Choroid plexus epithelial cell (primary cell): ENCODE data around the gene INTS11.

Source experiments
- DNase-seq: peaks from one replicate; pipeline ENCODE4 v3.0.0-alpha.2; 2010; ENCODE audit warnings: low read depth
- H3K4me3 ChIP-seq: 2 replicates; pipeline ENCODE4 v1.5.1; 2011; ENCODE audit warnings: low read depth, mild to moderate bottlenecking, control low read depth, low read length, moderate library complexity
- CTCF ChIP-seq: conservative IDR thresholded peaks from 2 replicates; pipeline ENCODE4 v1.5.1; 2011; ENCODE audit warnings: low read depth, mild to moderate bottlenecking, control low read depth, inconsistent platforms, low read length, moderate library complexity

INTS11 gene

GRCh38 chr1:1294250-1294890 lies 30.1 kb downstream of the INTS11 start:
- no peak for TF ChIP-seq CTCF
- DNase-seq: no peak
- H3K4me3 ChIP-seq: no peak overlapping the region

- no peak overlapping the region for H3K4me3 ChIP-seq
- no peak for TF ChIP-seq CTCF
- DNase-seq: no peak
Observed at GRCh38 chr1:1293263-1294249, 30.9 kb downstream of the INTS11 start.

GRCh38 chr1:1292851-1293250 lies 31.6 kb downstream of the INTS11 start:
- DNase-seq: no peak
- no peak for TF ChIP-seq CTCF
- H3K4me3 ChIP-seq: no peak overlapping the region

GRCh38 chr1:1292442-1292779 lies 32.0 kb downstream of the INTS11 start:
- no peak for DNase-seq
- H3K4me3 ChIP-seq: no peak overlapping the region
- TF ChIP-seq CTCF: no peak

GRCh38 chr1:1291548-1292441 lies 32.7 kb downstream of the INTS11 start:
- peak; percentile 75 for TF ChIP-seq CTCF

GRCh38 chr1:1291023-1291528 lies 33.4 kb downstream of the INTS11 start:
- H3K4me3 ChIP-seq: no peak overlapping the region
- no peak for TF ChIP-seq CTCF
- DNase-seq: no peak

More at GRCh38 chr1:1291548-1292441, 32.7 kb downstream of the INTS11 start:
- peak; percentile 72 for DNase-seq
- no peak overlapping the region for H3K4me3 ChIP-seq
